Right forelimb (tissue), 1 donor: Measurements from ENCODE around the gene NRP1.
A peak's percentile ranks its signal among the peaks of the same experiment; 100 is the strongest.
"Not testable (repeated sequence)": the region's sequence is repeated elsewhere in the genome, so short reads cannot be mapped to it uniquely, and the experiment has no call there.

Source experiments
- DNase-seq: peaks from one replicate; pipeline ENCODE4 v3.0.0-alpha.2; 2018

The NRP1 gene

DNA sequence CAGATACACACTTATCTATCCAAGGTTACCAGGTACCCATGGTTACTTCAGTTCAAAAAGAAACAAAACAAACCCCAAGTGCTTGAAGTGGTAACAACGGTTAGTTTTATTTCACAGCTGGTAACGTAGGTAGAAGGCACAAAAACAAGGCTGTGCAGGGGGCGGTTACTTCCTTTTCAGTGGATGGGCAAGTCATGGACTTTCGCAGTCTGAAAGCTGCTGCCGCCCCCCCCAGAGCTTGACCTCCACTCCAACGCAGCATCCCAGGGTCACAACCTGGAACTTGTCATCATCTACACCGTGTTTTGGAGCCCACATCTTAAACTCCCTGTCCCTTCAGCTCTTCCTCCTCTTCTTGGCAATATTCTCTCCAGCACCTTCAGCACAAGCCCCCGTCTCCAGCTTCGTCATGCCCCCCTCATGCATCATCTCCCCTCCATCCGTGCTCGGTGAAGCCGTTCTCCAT, 195.3 kb downstream of the NRP1 start:
- no peak for DNase-seq

- DNase-seq = not testable (repeated sequence)
Observed at GRCh38 chr10:33138686-33139085, 195.8 kb downstream of the NRP1 start.

DNA sequence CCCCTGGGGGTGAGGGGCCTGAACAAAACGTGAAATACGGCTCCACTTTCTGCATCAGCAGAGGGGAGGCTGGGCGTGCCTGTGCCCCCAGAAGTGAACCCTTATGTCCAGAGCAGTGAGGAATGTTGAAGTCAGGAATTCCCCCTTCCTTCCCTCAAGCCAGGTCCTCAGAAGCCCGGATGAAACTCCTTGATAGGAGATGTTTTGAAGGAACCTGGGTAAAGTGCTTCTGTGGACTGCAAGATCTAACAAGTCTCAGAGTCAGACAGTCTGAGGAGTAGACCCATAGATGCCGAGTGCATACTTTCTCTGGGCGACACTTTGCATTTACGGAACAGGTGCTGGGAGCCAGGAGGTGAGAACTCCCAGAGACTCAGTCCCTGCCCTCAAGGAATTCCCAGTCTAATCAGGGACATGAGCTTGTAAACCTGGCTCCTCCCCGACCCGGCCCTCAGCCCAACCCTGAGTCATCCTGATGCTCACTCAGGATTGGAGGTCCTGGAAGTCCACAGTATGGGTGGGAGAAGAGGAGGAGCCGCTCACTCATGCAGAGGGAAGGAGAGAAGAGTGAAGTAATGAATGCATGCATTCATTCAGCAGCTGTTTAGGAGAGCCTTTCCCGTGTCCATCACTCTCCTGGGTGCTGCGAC, 197.0 kb downstream of the NRP1 start:
- DNase-seq = no peak

DNA sequence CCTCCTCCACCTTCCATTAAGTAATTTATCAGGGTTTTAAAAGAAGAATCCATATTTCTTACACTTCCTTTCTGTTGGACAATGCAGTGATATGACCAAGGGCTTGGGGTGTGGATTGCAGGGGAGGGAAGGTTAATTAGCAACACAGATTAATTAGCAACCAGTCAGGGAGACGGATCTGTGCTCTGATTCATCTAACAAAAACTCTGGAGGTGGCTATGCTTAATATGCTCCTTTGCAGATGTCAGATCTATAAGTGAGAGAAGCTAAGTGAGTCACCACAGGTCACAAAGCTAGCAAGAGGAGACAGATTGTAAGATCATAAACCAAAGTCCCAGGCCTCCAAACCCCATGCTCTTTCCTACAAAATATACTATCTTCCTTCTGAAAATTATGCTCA, 197.7 kb downstream of the NRP1 start:
- no peak for DNase-seq

- no peak for DNase-seq
Observed at GRCh38 chr10:33136271-33136670, 198.2 kb downstream of the NRP1 start.

DNA sequence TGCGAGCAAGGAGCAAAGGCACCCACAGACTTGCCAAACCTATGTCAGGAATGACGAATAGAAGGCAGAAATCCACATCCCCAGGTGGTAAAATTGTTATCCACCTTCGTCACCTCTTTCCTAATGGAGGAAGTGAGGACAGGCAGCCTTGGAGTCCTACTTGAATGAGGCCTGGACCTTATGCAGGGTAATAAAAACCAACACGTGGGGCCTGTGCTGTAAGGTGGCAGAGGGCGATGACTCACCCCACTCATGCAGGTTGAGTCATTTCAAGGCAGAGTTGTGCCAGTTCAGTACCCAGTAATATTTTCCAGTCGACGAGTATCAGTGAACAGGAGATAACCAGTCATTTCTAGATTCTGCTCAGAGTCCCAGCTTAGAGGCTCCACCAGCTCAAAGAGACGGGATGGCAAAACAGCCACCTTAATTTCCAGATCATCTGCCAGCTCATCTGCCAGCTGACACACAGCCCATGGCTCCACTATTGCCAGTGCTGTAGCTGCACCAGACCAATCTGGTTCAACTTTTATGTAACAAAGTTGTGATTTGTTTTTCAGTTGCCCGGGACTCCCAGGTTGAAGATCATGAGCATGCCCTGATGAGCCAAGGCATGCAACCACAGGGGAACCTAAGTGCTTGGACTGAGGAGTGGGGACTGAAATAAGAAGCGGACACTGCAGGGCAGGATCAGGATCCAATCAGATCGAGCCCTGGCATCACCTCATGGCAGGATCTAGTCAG, 200.3 kb downstream of the NRP1 start:
- DNase-seq = no peak

DNA sequence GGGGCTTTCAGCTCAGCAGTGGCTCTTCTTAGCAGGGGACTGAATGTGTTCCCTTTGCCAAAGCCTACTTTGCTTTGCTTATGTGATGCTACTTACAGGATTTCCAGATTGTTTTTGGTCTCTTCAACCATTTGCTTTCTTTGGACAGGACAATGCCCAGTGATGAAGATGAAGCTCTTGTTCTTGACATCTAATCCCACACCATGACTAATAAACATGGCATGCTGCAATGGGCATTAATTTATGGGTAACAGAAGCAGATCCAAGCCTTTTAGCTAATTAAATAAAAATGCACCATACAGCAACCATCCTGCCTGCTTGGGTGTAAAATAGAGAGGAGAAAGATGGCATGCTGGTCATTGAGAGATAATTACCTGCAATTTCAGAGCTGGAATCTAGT, 200.9 kb downstream of the NRP1 start:
- no peak for DNase-seq

DNA sequence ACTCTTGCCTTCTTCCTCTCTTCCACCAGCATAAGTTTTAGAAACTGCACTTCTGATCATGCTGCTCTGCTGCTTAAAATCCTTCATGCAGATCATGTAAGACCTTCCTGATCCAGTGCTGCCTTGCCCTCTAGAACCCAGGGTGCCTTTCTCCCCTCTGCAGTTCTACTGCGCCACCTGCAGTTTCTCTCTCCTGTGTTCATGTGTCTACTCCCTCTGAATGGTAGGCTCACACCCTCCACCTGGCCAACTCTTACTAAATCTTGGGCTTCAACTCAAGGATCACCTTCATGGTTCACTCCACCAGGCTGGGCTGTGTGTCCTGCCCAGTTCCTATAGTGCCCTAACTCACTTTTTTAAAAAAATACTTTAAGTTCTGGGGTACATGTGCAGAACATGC, 201.8 kb downstream of the NRP1 start:
- no peak for DNase-seq

DNA sequence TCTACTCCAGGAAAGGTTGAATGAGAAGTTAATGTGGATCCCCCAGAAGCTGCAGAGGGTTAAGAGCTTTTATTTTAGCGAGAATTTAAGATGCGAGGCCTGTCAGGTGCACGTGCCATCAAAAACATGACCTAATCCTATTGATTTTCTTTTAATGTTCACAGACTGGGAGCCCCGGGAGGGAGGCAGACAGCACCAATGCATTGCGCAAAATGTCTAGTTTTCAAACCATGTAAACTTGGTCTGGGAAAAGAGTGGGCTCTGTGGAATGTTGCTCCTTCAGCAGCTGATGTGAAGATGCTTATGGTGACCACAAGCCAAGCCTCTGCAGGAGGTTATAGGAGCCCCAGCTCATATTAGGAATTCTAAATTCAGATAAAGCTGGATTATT, 204.5 kb downstream of the NRP1 start:
- DNase-seq = no peak

DNA sequence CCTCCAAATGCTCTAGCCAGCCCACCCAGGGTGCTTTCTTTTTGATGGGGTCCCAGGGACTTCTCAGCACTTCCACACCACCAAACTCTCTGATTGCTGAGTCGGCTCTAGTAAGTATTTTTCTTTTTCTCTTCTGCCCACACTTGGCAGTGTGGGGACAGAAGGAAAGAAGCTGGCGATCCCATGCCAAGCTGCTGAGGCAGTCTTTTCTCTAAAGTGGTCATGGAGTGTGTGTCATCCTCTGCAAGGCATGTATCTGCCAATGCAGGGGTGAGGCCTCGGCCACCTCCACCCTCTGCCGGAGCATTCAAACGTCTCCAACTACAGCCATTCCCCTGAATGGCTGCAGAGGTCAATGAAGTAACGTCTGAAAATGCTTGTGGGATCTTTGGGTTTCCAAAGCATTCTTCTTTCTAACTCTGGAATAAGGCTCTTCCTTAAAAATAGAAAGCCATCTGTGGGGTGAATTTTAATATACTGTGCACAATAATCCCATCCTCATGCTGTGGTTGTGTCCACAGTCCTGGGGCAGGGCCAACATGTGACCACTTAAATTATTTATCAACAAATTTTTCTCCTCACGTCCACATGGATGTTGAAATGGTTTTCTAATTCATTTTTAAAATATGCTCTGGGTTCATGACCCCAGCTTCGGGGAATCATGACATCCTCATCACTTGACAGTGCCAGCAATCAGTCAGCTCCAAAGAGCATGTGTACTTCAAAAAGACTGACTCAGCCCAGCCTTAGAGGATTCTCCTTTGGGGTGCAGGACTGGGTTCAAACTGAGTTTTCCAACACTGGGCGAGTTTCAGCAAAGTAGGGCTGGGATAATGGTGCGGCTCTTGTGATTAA, 205.1 kb downstream of the NRP1 start:
- DNase-seq = peak; percentile 59

- no peak for DNase-seq
Observed at GRCh38 chr10:33127622-33128021, 206.8 kb downstream of the NRP1 start.
